NCI-H2107 (cell line): ENCODE measurements around the gene KHDRBS1.
"Not testable (repeated sequence)": the region's sequence is repeated elsewhere in the genome, so short reads cannot be mapped to it uniquely, and the experiment has no call there.

Experiments
- DNase-seq: peaks from one replicate; lab custom pipeline; 2025; lab: John Stamatoyannopoulos, UW

The KHDRBS1 gene

DNA sequence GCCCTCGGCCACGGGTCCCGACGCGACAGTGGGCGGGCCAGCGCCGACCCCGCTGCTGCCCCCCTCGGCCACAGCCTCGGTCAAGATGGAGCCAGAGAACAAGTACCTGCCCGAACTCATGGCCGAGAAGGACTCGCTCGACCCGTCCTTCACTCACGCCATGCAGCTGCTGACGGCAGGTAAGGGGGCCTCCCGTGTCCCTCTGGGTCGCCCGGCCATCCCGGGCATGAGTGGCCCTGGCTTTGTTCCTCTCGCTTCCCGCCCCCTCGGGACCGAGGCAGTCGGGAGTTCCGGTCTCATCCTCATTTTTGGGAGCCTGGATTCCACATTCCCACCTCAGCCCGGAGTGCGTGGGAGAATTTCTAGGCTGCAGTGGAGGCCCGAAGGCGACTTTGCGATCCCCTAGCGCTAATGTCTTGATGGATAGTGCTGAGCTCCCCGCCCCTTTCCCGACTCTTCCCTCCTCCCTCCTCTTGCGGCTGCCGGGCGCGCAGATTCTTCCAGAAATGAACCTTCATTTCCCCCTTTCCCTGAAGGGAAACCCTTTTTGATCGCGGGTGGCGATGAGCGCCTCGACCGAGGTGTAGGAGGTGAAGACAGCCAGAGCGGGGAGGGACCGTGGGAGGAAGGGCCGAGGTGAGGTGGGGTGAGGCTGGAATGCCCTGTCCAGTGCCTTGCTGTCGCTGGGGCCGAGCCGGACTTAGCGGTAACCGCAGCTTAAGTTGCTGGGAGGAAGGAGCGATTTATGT lies 705 bp downstream of the KHDRBS1 start:
- peak; percentile 37 for DNase-seq

DNA sequence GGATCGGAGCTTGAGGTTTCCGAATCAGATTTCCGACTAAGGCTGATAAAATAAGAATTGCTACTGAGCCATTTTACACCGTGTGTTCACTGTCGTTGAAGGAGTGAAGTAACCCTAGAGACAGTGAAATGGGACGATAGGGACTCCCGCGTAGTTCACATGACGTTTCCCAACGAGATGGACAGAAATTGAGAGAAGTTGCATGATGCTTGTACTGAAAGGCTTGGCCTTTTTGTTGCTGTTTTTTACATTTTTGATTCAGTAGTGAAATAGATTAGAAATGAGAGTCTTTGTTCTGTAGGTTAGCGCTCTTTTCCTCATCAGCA lies 1.2 kb downstream of the KHDRBS1 start:
- DNase-seq, result no peak

- no peak for DNase-seq
Observed at GRCh38 chr1:32020339-32020738, 6.7 kb downstream of the KHDRBS1 start.

DNA sequence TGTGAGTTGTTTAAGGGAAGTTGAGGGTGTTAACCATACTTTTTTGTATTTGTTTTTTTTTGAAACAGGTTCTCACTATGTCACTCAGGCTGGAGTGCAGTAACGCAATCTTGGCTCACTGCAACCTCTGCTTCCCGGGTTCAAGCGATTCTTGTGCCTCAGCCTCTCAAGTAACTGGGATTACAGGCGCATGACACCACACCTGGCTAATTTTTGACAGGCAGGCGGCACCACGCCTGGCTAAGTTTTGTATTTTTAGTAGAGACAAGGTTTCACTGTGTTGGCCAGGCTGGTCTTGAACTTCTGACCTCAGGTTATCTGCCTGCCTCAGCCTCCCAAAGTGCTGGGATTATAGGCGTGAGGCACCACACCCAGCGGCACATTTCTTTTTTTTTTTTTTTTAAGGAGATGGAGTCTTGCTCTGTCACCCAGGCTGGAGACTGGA lies 7.9 kb downstream of the KHDRBS1 start:
- not testable (repeated sequence) for DNase-seq

GRCh38 chr1:32023351-32023750 lies 9.7 kb downstream of the KHDRBS1 start:
- no peak for DNase-seq

DNA sequence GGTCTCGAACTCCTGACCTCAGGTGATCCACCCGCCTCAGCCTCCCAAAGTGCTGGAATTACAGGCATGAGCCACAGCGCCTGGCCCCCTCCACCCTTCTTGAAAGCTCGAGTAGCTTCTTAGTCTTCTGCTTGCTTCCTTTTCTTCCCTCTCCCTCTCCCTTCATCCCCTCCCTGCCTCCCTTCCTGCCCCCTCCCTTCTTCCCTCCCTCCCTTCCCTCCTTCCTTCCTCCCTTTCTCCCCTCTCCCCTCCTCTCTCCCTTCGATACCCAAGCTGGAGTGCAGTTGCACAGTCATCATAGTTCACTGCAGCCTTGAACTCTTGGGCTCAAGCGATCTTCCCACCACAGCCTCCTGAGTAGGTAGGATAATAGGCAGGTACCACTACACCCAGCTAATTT lies 11.8 kb downstream of the KHDRBS1 start:
- DNase-seq, result no peak

GRCh38 chr1:32028746-32029145 lies 15.1 kb downstream of the KHDRBS1 start:
- DNase-seq, result no peak

- DNase-seq, result no peak
Observed at GRCh38 chr1:32031578-32032274, 18.1 kb downstream of the KHDRBS1 start.

- no peak for DNase-seq
Observed at GRCh38 chr1:32032275-32032615, 18.6 kb downstream of the KHDRBS1 start.

- DNase-seq, result no peak
Observed at GRCh38 chr1:32035119-32035518, 21.5 kb downstream of the KHDRBS1 start.

GRCh38 chr1:32040711-32041110 lies 27.0 kb downstream of the KHDRBS1 start:
- DNase-seq, result no peak

GRCh38 chr1:32042330-32042729 lies 28.7 kb downstream of the KHDRBS1 start:
- DNase-seq, result no peak

GRCh38 chr1:32044234-32044633 lies 30.6 kb downstream of the KHDRBS1 start:
- DNase-seq, result no peak

DNA sequence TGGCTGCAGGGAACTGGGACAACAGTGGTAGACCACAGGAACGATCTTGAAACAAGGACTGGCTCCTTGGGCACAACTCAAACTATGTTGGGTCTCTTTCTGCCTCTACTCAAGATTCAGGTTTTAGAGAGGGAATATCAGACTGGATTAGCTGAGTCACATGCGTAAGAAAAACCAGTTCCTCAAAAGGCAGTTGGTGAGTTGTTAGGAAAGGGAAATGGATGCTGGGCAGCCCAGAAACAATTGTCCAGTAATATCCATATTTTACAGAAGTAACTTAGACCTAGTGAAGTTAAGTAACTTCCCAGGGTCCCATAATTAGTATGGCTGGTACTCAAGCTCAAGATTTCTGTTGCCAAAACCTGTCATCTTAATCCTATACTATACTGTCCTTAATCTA lies 32.1 kb downstream of the KHDRBS1 start:
- no peak for DNase-seq

GRCh38 chr1:32047701-32048100 lies 34.0 kb downstream of the KHDRBS1 start:
- DNase-seq, result no peak

GRCh38 chr1:32048440-32048839 lies 34.8 kb downstream of the KHDRBS1 start:
- no peak for DNase-seq

DNA sequence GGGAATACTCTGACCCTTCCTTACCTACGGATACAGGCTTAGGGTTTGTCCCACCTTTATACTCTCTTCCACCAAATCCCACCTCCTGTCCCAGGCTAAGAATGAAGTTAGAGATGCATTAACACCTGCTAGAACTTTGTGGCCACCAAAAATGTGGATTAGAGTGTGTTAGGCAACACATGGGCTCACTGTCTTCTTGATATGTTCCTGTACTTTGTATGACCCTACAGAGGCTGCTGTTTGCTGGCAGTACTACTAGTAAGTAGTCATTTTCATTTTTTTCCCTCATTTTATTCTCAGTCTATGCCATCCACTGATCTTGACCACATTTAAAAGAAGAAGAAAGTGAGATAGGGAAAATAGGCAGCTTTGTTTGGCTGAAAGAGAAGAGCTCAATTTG lies 38.0 kb downstream of the KHDRBS1 start:
- no peak for DNase-seq

- no peak for DNase-seq
Observed at GRCh38 chr1:32052887-32053286, 39.2 kb downstream of the KHDRBS1 start.

- DNase-seq, result no peak
Observed at GRCh38 chr1:32055416-32055815, 41.7 kb downstream of the KHDRBS1 start.

DNA sequence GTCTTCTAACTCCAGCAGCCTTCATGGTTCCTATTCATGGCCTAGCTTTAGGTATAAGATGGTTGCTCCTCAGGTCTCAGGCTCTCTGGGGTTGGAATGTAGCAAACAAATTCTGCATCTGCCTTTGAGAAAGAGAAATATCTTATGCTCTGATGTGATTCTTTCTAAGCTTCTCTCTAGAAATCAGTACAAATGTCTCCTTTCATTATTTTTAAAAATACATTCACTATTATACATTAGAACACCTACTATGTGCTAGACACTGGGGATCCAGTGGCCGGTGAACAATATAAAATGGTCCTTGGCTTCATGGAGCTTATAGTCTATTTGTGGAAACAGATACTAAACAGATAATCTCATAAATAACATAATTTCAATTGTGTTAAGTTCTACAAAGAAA lies 42.9 kb downstream of the KHDRBS1 start:
- DNase-seq, result no peak

DNA sequence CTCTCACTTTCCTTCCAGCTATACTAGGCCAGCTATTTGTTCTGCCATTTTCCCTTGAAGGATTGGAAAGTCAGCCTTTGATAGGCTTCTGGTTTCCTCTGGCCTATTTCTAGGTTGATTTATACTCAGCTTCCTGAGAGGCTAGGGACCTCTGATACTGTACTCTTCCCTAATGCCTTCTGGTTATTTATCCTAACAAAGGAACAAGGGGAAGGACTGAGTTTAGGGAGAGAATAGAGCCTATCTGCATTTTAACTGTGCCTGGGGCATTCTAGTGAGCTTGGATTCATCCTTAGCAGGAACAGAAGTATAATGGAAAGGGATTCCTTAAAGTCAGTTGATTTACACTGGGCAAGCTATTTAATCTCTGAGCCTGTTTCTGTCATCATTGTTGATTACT lies 47.2 kb downstream of the KHDRBS1 start:
- no peak for DNase-seq

- no peak for DNase-seq
Observed at GRCh38 chr1:32062867-32063230, 49.2 kb downstream of the KHDRBS1 start.

DNA sequence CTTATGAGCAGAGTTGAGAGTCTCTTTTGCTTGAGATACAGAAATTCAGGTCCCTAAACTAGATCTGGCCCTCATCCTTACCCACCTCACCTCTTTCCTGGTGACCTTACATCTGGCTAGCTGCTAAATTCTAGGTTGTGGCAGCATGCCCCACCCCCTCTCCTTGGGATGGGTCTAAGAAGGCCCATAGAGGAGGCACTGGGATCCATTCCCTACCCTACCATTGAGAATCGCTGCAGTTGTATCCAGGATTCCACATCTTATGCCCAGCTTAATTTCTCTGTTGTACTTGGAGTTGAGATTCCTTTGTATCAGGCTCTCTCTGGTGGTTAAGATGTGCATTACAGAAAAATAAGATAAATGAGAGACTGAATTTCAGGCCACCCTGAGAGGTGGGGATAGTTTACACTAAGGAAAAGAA lies 49.6 kb downstream of the KHDRBS1 start:
- no peak for DNase-seq
